Head of caudate nucleus (tissue), 42 donors: ENCODE results near the gene CUX1.
"Not testable (repeated sequence)": the region's sequence is repeated elsewhere in the genome, so short reads cannot be mapped to it uniquely, and the experiment has no call there.

Source experiments
- DNase-seq, 42 donors: peaks; one replicate each; pipeline versions ENCODE4 v3.0.0 to v3.0.0-alpha.2; 2020 to 2021; ENCODE audit warnings: mixed read lengths in 7 of 42
- intact Hi-C: fragments of 100-400 bp; cut with DNase I; formaldehyde crosslinking; loops from one replicate; pipeline ENCODE4 v1.15.0; 2022

CUX1 gene

DNA sequence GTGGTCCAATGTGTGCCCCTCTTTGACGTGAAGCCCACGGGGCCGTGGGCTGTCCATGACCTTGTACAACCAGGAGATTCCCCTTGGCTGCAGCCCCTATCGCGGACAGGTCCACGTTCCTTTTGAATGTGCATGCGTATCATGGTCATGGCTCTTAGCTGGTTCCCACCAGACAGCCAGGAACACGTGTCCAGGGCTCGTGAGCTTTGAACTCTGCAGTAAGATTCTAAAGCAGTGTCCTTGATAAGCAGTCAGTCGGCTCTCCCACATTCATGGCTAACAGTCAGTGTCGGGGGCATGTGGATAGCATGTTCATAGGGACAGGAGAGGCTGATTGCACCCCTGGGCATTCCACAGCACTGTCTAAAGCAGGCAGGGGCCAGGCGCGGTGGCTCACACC, 393.4 kb downstream of the CUX1 start:
- no peak for DNase-seq
- intact Hi-C loops: no loop called here

DNA sequence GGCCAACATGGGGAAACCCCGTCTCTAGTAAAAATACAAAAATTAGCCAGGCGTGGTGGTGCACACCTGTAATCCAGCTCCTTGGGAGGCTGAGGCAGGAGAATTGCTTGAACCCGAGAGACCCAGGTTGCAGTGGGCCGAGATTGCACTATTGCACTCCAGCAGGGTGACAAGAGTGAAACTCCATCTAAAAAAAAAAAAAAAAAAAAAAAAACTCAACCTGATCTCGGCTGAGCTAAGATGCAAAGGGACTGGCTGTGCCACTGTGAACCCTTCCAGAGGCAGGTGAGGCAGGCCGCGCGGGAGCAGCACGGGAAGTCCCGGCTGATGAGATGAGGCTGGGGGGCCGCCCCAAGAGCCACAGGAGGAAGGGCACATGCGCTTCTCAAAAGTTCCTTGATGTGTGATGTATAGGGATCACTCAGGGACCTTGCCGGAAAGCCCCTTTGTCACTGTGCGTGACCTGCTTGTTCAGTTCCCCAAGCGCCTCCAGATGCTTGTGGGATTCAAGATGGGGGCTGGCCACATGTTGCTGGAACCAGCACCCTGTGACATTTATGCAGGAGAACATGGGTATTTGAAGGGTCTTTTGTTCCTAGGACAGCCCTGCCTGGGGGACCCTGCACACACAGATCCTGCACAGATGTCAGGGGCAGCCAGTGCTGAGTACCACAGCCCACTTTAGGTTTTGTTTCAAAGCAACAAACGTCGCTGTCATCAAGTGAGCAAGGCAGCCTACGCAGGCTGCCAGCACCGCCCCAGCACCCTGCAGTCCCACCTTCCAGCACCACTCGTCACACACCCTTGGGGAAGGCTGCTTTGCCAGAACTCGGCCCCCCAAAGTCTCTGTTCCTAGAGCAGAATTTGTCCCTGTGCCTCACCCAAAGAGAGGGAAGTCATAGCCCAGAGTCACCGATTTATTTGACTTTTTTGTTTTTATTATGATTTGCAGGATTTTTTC, 394.4 kb downstream of the CUX1 start:
- intact Hi-C loops: no loop called here
- peak in 28 of 42 donors; percentile 12 to 70 (median 35) for DNase-seq

DNA sequence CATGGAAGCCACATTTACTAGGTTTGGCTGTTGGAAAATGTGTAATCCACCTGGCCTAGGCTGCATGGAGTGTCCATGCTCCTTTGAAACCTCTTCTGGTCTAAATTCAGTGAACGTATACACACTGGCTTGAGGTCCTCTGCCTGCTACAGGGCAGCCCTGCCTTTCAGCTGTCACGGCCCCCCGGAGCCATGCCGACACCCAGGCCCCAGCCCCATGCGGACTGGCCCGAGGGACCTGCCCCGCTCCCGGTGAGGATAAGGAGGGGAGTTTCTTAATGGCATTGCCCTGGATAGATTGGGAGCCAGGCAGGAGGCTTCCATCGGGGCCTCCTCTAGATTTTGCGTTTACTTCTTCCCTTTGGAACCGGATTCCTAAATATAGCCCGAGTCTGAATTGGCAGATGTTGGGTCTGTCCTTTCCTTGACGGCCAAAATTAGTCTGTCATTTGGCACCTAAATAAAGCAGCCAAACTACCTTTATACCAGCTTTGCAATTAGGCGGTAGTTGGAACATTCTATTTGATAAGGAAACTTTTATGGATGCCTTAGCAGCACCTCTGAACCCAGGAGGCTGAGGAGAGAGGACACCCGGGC, 397.1 kb downstream of the CUX1 start:
- intact Hi-C loops: no loop called here

DNA sequence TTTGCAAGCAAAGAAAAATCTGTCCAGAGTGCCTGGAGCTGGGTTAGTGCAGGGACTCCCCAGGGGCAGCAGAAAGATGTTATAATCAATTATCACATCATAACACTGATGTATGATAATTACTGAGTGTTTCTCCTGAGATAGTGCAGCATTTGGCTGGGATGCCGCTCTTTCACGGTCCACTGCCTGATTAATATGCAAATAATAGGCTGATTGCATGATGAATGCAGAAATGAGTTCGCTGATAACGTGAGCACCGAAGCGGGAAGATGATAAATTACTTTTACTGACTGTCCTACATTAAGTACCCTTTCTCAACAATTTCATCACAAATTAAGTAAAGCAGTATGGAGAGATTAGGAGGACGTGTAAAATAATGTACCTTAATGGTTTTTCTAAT, 397.8 kb downstream of the CUX1 start:
- DNase-seq: no peak
- intact Hi-C loops: no loop called here

More for the DNA sequence above, 397.1 kb downstream of the CUX1 start:
- DNase-seq: no peak

DNA sequence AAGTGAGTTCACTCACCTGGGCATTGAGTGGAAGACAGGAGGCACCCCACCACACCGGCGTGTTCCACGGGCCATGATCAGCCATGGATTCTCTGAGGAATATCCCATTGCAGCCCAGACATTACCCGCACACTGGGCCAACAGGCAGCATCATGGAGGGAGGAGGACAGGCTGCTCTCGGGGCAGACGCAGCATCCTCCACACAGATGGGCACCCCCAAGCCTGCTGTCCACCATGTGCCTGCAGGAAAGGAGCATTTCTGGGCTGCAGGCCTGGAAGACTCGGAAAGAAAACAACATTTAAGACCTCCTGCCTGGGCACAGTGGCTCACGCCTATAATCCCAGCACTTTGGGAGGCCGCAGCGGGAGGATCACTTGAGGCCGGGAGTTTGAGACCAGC, 398.3 kb downstream of the CUX1 start:
- DNase-seq: no peak
- intact Hi-C loops: no loop called here

DNA sequence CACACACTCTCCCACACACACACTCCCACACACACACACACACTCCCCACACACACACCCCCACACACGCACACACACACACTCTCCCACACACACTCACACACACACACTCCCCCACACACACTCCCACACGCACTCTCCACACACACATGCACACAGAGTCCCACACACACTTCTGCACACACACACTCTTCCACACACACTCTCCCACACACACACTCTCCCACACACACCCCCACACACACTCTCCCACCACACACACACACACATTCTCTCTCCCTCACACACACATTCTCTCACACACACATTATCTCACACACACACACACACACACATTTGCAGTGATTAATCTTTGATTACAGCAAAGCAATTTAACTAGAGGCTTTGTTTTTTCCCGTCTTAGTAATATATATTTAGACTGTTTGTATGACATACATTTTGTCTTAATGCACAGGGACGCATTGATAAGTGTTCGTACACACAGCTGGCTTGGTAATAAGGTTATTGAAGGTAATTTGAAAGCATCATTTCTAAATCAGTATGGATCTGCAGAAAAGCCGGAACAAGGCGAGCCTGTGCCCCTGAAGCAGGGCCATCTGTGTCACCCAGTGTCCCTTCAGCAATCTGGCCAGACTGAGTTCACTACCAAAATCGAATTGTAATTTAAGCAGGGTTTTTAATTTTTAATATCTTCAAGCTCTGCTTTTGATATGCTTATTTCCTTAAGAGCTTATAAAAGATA, 399.3 kb downstream of the CUX1 start:
- no peak for DNase-seq
- intact Hi-C loops: no loop called here

DNA sequence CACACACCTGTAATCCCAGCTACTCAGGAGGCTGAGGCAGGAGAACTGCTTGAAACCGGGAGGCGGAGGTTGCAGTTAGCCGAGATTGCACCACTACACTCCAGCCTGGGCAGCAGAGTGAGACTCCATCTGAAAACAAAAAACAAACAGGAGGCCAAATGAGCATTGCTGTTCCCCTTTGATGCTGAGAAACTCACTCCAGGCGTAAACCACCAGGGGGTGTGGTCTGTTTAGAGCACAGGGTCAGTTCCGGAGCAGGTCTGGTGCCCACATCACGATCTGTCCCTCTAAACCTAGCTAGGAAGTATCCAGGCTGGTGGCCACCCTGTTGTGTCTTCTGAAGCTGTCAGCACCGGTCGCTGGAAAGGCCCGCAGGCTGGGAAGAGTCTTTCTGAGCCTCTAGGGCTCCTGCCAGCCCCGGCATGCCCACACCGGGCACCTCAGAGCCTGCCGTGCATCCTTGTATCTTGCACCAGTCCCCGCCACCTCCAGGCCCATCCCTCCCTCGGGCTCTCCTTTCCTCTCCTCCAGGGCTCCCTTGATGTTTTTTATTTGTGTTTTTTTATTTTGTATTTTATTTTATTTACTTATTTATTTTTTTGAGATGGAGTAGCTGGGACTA, 402.9 kb downstream of the CUX1 start:
- DNase-seq: no peak
- intact Hi-C loops: no loop called here

DNA sequence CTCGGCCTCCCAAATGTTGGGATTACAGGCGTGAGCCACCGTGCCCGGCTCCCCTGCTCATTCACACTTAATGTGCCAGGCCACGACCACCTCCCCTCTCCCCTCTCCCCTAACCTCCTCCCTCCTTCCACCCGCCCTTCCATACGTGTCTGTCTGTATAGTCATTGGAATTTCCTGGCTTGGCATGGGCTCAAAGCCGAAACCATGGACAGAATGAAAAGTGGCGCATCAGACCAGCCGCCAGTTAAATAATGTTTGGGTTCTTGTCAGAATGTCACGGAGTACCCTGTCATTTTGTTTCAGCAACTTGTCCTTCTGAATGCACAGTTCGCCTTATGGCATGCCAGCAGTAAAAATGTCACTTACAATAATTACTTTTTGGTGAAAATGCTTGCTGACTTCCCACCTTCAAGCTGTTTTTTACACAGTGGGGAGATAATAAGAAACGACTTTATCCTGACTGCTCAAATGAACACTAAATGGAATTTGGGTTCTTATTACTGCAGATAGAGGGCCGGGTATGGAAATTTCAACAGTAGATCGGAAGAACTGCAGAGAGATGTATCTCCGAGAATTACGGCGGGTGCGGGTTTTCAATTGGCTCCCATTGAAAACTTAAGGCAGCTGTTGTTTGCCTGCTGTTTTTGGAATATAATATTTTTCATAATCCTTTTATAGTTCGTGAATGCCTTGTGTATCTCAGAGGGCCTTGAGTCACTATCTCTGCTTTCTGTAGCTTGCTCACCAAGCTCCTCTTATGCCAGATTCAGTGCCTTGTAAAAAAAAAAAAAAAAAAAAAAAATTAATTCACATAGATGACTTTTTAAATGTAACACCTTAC, 403.8 kb downstream of the CUX1 start:
- no peak for DNase-seq
- intact Hi-C loops: no loop called here

DNA sequence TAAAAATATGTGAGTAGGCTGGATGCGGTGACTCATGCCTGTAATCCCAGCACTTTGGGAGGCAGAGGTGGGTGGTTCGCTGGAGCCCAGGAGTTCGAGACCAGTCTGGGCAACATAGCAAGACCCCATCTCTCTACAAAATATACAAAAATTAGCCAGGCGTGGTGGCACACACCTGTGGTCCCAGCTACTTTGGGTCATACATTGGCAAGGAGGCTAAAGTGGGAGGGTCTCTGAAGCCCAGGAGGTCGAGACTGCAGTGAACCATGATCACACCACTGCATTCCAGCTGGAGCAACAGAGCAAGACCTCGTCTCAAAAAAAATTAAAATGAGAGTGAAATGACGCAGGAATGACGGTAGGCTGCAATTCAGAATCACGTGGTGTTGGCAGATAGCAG, 404.5 kb downstream of the CUX1 start:
- intact Hi-C loops: no loop called here
- DNase-seq: peak in 1 of 42 donors; percentile 15

DNA sequence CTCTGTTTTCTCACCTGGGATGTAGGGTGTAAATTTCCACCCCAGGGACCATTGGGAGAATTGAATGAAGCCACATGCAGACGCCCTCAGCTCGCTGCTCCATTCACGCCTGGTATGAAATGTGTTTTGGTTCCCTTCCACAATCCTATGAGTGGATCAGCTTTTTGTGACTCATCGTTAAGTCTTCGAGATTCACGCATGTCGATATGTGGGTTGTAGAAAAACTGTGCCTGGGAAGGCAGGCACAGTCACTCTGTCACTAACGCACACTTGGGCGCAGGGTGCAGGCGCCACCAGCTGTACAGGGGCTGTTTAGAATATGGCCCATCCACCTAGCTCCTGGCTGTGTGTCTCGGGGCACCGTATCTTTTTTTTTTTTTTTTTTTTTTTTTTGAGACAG, 405.0 kb downstream of the CUX1 start:
- intact Hi-C loops: no loop called here
- peak in 40 of 42 donors; percentile 6 to 83 (median 56) for DNase-seq

DNA sequence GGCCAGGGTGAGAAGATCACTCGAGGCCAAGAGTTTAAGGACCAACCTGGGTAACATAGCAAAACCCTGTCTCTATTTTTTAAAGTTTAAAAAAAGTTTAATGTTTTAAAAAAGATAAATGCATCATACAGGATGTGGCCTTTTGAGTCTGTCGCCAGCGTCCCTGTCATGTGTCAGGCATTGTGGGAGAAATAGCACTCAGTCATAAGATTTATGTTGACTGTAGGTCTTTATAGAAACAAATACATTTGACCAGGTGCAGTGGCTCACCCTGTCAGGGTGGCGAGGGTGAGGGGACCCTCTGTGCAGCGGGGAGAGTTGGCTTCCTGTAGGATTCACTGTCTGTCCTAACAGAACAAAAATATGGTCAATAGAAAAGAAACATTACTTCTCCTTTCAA, 405.8 kb downstream of the CUX1 start:
- no peak for DNase-seq
- intact Hi-C loops: no loop called here

DNA sequence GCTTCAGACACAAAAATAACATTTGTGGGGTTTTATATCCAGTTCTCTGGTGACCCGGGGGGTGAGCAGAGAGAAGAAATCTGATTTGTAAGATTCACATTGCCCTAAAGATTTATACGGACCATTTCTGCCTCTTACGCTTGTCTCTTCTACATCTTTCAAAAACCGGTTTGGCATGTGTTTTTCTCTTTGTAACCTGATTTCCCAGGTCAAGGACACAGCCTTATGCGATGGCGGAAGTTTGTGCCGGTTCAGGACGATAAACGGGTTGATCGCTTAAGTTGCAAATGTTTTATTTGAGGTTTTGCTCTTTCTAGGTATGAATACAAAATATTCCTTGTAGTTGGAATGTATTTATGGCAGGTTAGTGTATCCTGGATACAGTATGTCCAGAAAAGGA, 407.6 kb downstream of the CUX1 start:
- intact Hi-C loops: no loop called here
- DNase-seq: no peak

DNA sequence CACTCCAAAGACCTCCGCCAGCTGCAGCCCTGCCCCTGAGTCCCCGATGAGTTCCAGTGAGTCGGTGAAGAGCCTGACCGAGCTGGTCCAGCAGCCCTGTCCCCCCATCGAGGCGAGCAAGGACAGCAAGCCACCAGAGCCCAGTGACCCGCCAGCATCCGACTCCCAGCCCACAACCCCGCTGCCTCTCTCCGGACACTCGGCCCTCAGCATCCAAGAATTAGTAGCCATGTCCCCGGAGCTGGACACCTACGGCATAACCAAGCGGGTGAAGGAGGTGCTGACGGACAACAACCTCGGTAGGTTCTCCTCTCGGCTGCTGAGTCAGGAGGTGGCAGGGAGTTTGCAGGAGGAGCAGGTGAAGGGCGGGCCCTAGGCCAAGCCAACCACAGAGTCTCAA, 409.9 kb downstream of the CUX1 start:
- DNase-seq: no peak
- intact Hi-C loops: no loop called here

DNA sequence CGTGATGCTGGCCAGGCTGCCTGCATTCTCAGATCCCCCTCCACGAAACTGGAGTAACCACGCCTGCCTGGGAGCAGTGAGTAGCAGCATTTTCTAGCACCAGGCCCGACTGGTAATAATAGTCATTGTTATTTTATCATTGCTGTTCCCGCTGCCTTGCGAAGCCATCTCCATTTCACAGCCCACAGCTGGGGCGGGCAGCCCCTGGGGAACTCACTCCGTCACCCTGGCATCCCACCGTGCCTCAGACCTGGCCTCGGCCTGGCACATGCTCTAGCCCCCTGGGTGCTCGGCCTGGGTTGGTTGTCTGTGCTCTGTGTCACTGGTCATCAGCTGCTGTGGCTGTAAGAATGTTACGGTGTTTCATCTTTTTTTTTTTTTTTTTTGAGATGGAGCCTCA, 411.5 kb downstream of the CUX1 start:
- no peak for DNase-seq
- intact Hi-C loops: no loop called here

DNA sequence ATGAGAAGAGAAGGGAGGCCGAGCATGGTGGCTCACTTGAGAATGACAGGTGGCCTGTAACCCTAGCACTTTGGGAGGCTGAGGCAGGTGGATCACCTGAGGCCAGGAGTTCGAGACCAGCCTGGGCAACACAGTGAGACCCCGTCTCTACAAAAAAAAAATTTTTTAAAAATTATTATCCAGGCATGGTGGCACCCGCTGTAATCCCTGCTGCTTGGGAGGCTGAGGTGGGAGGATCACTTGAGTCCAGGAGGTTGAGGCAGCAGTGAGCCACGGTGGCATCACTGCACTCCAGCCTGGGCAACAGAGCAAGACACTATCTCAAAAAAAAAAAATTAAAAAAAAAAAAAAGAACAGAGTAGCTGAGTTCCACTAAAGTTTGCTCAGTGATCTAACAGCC, 412.7 kb downstream of the CUX1 start:
- DNase-seq: not testable (repeated sequence)
- intact Hi-C loops: loop anchor here (10.0 kb wide), 2 partner anchors 415 to 545 kb away; partner anchors contain the start of gene CUX1

DNA sequence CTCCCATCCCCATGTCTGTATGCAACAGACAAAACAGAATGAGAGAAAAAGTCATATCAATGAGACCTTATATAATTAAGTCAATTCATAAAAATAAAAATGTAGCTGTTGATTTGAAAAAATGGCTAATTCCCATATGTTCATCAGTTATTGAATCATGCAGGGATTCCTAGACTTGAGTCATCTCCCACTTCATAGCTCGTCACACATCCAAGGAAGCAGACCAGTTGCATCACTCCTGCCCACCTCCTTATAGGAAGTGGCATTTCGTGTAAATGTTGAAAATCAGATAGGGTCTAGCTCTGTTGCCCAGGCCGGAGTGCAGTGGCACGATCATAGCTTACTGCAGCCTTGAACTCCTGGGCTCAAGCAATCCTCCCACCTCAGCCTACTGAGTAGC, 413.2 kb downstream of the CUX1 start:
- intact Hi-C loops: loop anchor here (10.0 kb wide), 2 partner anchors 416 to 546 kb away; partner anchors contain the start of gene CUX1
- no peak for DNase-seq

DNA sequence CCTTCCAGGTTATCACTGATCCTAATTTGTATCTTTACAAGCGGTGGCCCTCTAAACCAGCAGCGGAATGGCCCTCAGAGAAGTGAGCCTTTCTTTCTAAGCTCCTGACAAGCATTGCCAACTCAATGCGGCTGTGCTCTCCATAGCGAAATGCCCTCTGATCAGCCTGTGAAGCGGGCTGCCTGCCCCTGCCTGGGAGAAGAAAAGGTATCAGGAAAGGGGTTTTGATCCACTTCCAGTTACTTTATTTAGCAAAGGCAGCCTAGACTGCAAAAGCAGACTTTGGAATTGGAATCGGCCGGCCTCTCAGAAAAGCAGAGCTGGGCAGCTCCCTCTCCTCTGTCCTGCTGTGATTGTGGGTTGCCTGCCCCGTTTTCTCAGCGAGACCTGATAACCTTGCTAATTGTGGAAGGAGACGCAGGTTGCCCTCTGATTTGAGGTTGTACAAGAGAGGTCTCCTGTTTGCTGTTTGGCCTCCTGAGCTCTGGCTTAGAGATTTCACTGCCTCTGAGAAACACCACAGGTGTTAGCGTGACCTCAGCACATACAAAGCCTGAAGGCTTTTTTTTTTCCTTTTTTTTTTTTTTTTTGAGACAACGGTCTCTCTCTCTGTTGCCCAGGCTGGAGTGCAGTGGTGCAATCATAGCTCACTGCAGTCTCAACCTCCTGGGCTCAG, 415.3 kb downstream of the CUX1 start:
- no peak for DNase-seq
- intact Hi-C loops: loop anchor here (10.0 kb wide), 2 partner anchors 418 to 548 kb away; partner anchors contain the start of gene CUX1

DNA sequence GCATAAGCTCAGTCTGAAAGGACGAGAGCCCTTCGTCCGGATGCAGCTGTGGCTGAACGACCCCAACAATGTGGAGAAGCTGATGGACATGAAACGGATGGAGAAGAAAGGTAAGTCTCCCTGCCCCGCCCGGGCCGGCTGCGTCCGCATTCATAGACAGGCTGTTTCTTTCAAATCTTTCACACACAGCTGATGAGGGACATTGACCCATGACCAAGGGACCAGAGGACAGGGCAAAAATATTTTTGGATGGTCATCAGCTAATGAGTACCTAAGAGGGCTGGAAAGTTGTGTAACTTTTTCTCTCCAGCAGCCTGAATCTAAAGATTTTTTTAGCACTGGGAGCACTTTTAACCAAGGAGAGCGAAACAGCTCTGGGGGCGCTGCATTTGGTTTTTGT, 416.7 kb downstream of the CUX1 start:
- intact Hi-C loops: loop anchor here (10.0 kb wide), 2 partner anchors 419 to 549 kb away; partner anchors contain the start of gene CUX1
- DNase-seq: no peak
